GM12891 (cell line): Measurements from ENCODE around the gene PNPLA7.

Source experiments
- DNase-seq: peaks from one replicate; pipeline ENCODE4 v3.0.0; 2011; ENCODE audit warnings: low spot score; ENCODE audit not compliant: insufficient read length
- FAIRE-seq: peaks from 2 replicates; lab custom pipeline; 2011; peaks lifted over from hg19 to GRCh38; lab: Jason Lieb, UNC
- PAX5 ChIP-seq: IDR thresholded peaks from 2 replicates; pipeline ENCODE4 v1.6.1; 2011; ENCODE audit warnings: low read length, moderate library complexity, mild to moderate bottlenecking; ENCODE audit not compliant: insufficient read depth, severe bottlenecking
- POLR2A ChIP-seq: IDR thresholded peaks from 2 replicates; pipeline ENCODE4 v1.6.1; 2011; ENCODE audit warnings: low read depth, low read length, control low read depth
- POLR2AphosphoS5 ChIP-seq: IDR thresholded peaks from 2 replicates; pipeline ENCODE4 v1.6.1; 2011; ENCODE audit warnings: low read depth, low read length, control low read depth
- POU2F2 ChIP-seq: IDR thresholded peaks from 2 replicates; pipeline ENCODE4 v1.6.1; 2011; ENCODE audit warnings: low read depth, mild to moderate bottlenecking, control low read depth, low read length, moderate library complexity
- SPI1 ChIP-seq: IDR thresholded peaks from 2 replicates; pipeline ENCODE4 v1.6.1; 2011; ENCODE audit warnings: low read depth, low read length, control low read depth
- TAF1 ChIP-seq: IDR thresholded peaks from 2 replicates; pipeline ENCODE4 v1.6.1; 2011; ENCODE audit warnings: low read depth, low read length, control low read depth

PNPLA7 gene

GRCh38 chr9:137479892-137480685, 70.1 kb downstream of the PNPLA7 start:
- TF ChIP-seq POLR2AphosphoS5 (no peak), TAF1 (no peak), POLR2A (no peak), SPI1 (no peak), PAX5 (no peak), POU2F2 (no peak)
- no peak for FAIRE-seq
- no peak for DNase-seq

- DNase-seq = no peak
- no peak for FAIRE-seq
- TF ChIP-seq PAX5 = no peak
- TF ChIP-seq POU2F2 = no peak
- no peak for TF ChIP-seq POLR2AphosphoS5
- no peak for TF ChIP-seq SPI1
- TF ChIP-seq TAF1 = no peak
- no peak for TF ChIP-seq POLR2A
Observed at GRCh38 chr9:137478962-137479861, 71.0 kb downstream of the PNPLA7 start.

- FAIRE-seq (no peak), DNase-seq (no peak)
- TF ChIP-seq POU2F2 = no peak
- TF ChIP-seq SPI1 = no peak
- TF ChIP-seq TAF1 = no peak
- no peak for TF ChIP-seq POLR2AphosphoS5
Observed at GRCh38 chr9:137478613-137478961, 71.6 kb downstream of the PNPLA7 start.

GRCh38 chr9:137477778-137478612, 72.2 kb downstream of the PNPLA7 start:
- no peak for TF ChIP-seq POLR2AphosphoS5
- TF ChIP-seq TAF1 = no peak
- no peak for TF ChIP-seq SPI1
- no peak for TF ChIP-seq POU2F2
- TF ChIP-seq PAX5 = no peak
- no peak for TF ChIP-seq POLR2A
- no peak for FAIRE-seq
- DNase-seq = no peak

- no peak for DNase-seq
- no peak for TF ChIP-seq SPI1
- no peak for TF ChIP-seq PAX5
- no peak for TF ChIP-seq TAF1
- TF ChIP-seq POLR2AphosphoS5 = no peak
- no peak for TF ChIP-seq POLR2A
- TF ChIP-seq POU2F2 = no peak
- no peak for FAIRE-seq
Observed at GRCh38 chr9:137476856-137477255, 73.3 kb downstream of the PNPLA7 start.

GRCh38 chr9:137475666-137476065, 74.5 kb downstream of the PNPLA7 start:
- FAIRE-seq (no peak), DNase-seq (no peak)
- TF ChIP-seq TAF1 (no peak), SPI1 (no peak), POU2F2 (no peak), POLR2AphosphoS5 (no peak), POLR2A (no peak), PAX5 (no peak)

- FAIRE-seq (no peak), DNase-seq (no peak)
- no peak for TF ChIP-seq POLR2A
Observed at GRCh38 chr9:137474271-137474670, 75.9 kb downstream of the PNPLA7 start.

- TF ChIP-seq POLR2A (no peak), TAF1 (no peak), POLR2AphosphoS5 (no peak), POU2F2 (no peak), PAX5 (no peak), SPI1 (no peak)
- no peak for DNase-seq
- FAIRE-seq = peak; percentile 35
Observed at GRCh38 chr9:137470785-137471184, 79.4 kb downstream of the PNPLA7 start.

GRCh38 chr9:137467896-137468295, 82.3 kb downstream of the PNPLA7 start:
- FAIRE-seq (no peak), DNase-seq (no peak)
- TF ChIP-seq TAF1 (no peak), SPI1 (no peak), POLR2AphosphoS5 (no peak), PAX5 (no peak), POLR2A (no peak), POU2F2 (no peak)
